Endothelial cell of umbilical vein (primary cell): ENCODE measurements around the gene NOP10. TPM values are rescaled to one million over a fixed set of nuclear protein-coding genes. Genes with fewer than 3 reads are reported as not detected.

Experiments used
- BruUV-seq: library from RNA; stranded (reverse); fragments of 400-500 nt; replicated peaks from 2 replicates; lab custom pipeline; 2021; lab: Mats Ljungman, UMichigan
- CTCF ChIA-PET: fragments of 300-600, 350-600 bp; sonication (Branson Sonifier 250); formaldehyde crosslinking; loops from one replicate; lab custom pipeline; 2021; ENCODE audit warnings: antibody characterized with exemption, inconsistent platforms; lab: Charles Lee
- POLR2A ChIA-PET: fragments of 300-600, 350-600 bp; sonication (Branson Sonifier 250); formaldehyde crosslinking; loops from one replicate; lab custom pipeline; 2021; ENCODE audit warnings: antibody characterized with exemption, inconsistent platforms; lab: Charles Lee
- DNase-seq: peaks from one replicate; pipeline ENCODE4 v3.0.0-alpha.2; 2011; ENCODE audit warnings: low read depth, low spot score
- FAIRE-seq: peaks from 2 replicates; lab custom pipeline; 2011; peaks lifted over from hg19 to GRCh38; lab: Jason Lieb, UNC
- H2AFZ ChIP-seq: 2 replicates; pipeline ENCODE4 v1.6.0; 2012; ENCODE audit warnings: low read depth, low read length, control low read depth, inconsistent platforms
- H3K27ac ChIP-seq: 2 replicates; pipeline ENCODE4 v1.5.1; 2011; ENCODE audit warnings: low read depth, mild to moderate bottlenecking, control low read depth, low read length, moderate library complexity; ENCODE audit not compliant: insufficient read depth
- H3K27me3 ChIP-seq, 2 experiments: 2 replicates each; pipeline versions ENCODE4 v1.6.0 to v1.6.1; 2011; ENCODE audit warnings: low read length in 2 of 2, mixed read lengths in 1 of 2; ENCODE audit not compliant: control insufficient read depth in 2 of 2, insufficient read depth in 2 of 2
- H3K36me3 ChIP-seq, 2 experiments: 2 replicates in 1 of 2; 3 replicates in 1 of 2; pipeline ENCODE4 v1.5.1; 2011; ENCODE audit warnings: low read length in 2 of 2, mild to moderate bottlenecking in 1 of 2, moderate library complexity in 1 of 2; ENCODE audit not compliant: control insufficient read depth in 2 of 2, insufficient read depth in 2 of 2; ENCODE audit errors: extremely low read depth in 1 of 2
- H3K4me1 ChIP-seq: 3 replicates; pipeline ENCODE4 v1.5.1; 2011; ENCODE audit warnings: mild to moderate bottlenecking, low read length; ENCODE audit not compliant: control insufficient read depth, insufficient read depth; ENCODE audit errors: extremely low read depth
- H3K4me2 ChIP-seq: 2 replicates; pipeline ENCODE4 v1.6.1; 2011; ENCODE audit warnings: low read length, control low read depth, mixed read lengths; ENCODE audit not compliant: insufficient read depth
- H3K4me3 ChIP-seq, 3 experiments: fragments of 200-600 bp in 1 of 3; sonication (generic), shearing (Covaris generic) in 1 of 3; replicated peaks in 1 of 3; 2 replicates each; pipeline ENCODE4 v1.5.1; 2011 to 2016; ENCODE audit warnings: control low read depth in 3 of 3, low read length in 3 of 3, mild to moderate bottlenecking in 2 of 3, inconsistent platforms in 1 of 3, low read depth in 1 of 3, moderate library complexity in 1 of 3; ENCODE audit not compliant: insufficient read depth in 1 of 3
- H3K79me2 ChIP-seq: 2 replicates; pipeline ENCODE4 v1.6.0; 2012; ENCODE audit warnings: low read length, inconsistent platforms; ENCODE audit not compliant: control insufficient read depth, insufficient read depth
- H3K9ac ChIP-seq: replicated peaks from 2 replicates; pipeline ENCODE3; 2011; ENCODE audit warnings: low read length, control low read depth; ENCODE audit not compliant: insufficient read depth; ENCODE audit errors: extremely low read depth
- H3K9me1 ChIP-seq: replicated peaks from 3 replicates; pipeline ENCODE4 v1.6.0; 2011; ENCODE audit warnings: mild to moderate bottlenecking, low read length; ENCODE audit not compliant: control insufficient read depth, insufficient read depth; ENCODE audit errors: extremely low read depth
- H3K9me3 ChIP-seq: replicated peaks from 2 replicates; pipeline ENCODE4 v1.5.1; 2012; ENCODE audit warnings: low read length, inconsistent platforms; ENCODE audit not compliant: control insufficient read depth, insufficient read depth
- H4K20me1 ChIP-seq: replicated peaks from 2 replicates; pipeline ENCODE3; 2011; ENCODE audit warnings: mild to moderate bottlenecking, low read length; ENCODE audit not compliant: control insufficient read depth, insufficient read depth; ENCODE audit errors: extremely low read depth
- CTCF ChIP-seq, 2 donors: IDR thresholded peaks; 1 replicate in 1 of 2; 2 replicates in 1 of 2; pipeline ENCODE4 v1.5.1; 2011; ENCODE audit warnings: low read length in 2 of 2, mild to moderate bottlenecking in 2 of 2, moderate library complexity in 2 of 2, control low read depth in 1 of 2, inconsistent platforms in 1 of 2, low read depth in 1 of 2; ENCODE audit not compliant: insufficient read depth in 1 of 2; ENCODE audit errors: extremely low read depth in 1 of 2
- EZH2 ChIP-seq: IDR thresholded peaks from 2 replicates; pipeline ENCODE4 v1.6.1; 2012; ENCODE audit warnings: borderline replicate concordance, low read depth, mild to moderate bottlenecking, moderate library complexity, low read length, inconsistent platforms; ENCODE audit not compliant: severe bottlenecking
- FOS ChIP-seq: IDR thresholded peaks from 2 replicates; pipeline ENCODE4 v1.6.1; 2011; ENCODE audit warnings: mild to moderate bottlenecking, low read length, moderate library complexity, borderline replicate concordance; ENCODE audit not compliant: insufficient read depth
- GATA2 ChIP-seq: IDR thresholded peaks from 2 replicates; pipeline ENCODE4 v1.7.0; 2011; ENCODE audit warnings: low read depth, mild to moderate bottlenecking, moderate library complexity, mixed read lengths, low read length; ENCODE audit not compliant: insufficient read length, insufficient read depth
- JUN ChIP-seq: IDR thresholded peaks from 2 replicates; pipeline ENCODE4 v1.6.1; 2011; ENCODE audit warnings: borderline replicate concordance, low read depth; ENCODE audit not compliant: insufficient read length, insufficient read depth
- MAX ChIP-seq: IDR thresholded peaks from 2 replicates; pipeline ENCODE4 v1.6.1; 2011; ENCODE audit not compliant: insufficient read depth, insufficient read length
- MYC ChIP-seq: IDR thresholded peaks from one replicate; pipeline ENCODE4 v1.6.1; 2011; ENCODE audit warnings: mild to moderate bottlenecking, low read depth, low read length
- POLR2A ChIP-seq: IDR thresholded peaks from 2 replicates; pipeline ENCODE4 v1.6.1; 2012; ENCODE audit warnings: low read depth, mild to moderate bottlenecking, control low read depth, low read length
- POLR2AphosphoS5 ChIP-seq: IDR thresholded peaks from 2 replicates; pipeline ENCODE4 v1.6.1; 2012; ENCODE audit warnings: low read depth, mild to moderate bottlenecking, control low read depth, low read length, moderate library complexity; ENCODE audit not compliant: insufficient read depth
- dilution Hi-C: fragments of 300-500 bp; cut with MboI; formaldehyde crosslinking; loops from one replicate; pipeline ENCODE4 v1.15.0; 2019; ENCODE audit warnings: low sequenced_read_pairs; ENCODE audit not compliant: extremely low pct_ligation_motif_present
- intact Hi-C: fragments of 100-400 bp; cut with micrococcal nuclease; formaldehyde crosslinking; loops from one replicate; pipeline ENCODE4 v1.10.0; 2022
- polyA plus RNA-seq, 4 experiments: library from polyadenylated mRNA; depleted of rRNA in 3 of 4; stranded (reverse) in 3 of 4; unstranded in 1 of 4; fragments of >200 nt; gene quantifications; 2 replicates each; pipeline versions ENCODE4 v1.2.1 to v1.2.3, GENCODE V29; 2011 to 2012; ENCODE audit warnings: missing spikeins in 1 of 4
- total RNA-seq: library from RNA; stranded (reverse); gene quantifications from 2 replicates; pipeline ENCODE4 v1.2.3, GENCODE V29; 2021

Gene NOP10
- total and polyA plus RNA-seq, 2 donors (not counting 3 experiments of a cell fraction or from before 2014, with no cell fraction given), result 225 to 710 TPM

- Histone ChIP-seq H3K9me3 (no peaks in the 10 kb centered on the region), H2AFZ (no peak overlapping the region), H3K4me1 (peaks cover 29% of the 10 kb centered on the region), H3K9me1 (no peaks in the 10 kb centered on the region), H3K36me3 (no peaks in the 10 kb centered on the region), H4K20me1 (no peaks in the 10 kb centered on the region), H3K79me2 (peaks cover 1% of the 10 kb centered on the region), H3K9ac (no peak overlapping the region), H3K27me3 (no peaks in the 10 kb centered on the region), H3K4me3 (no peak overlapping the region), H3K4me2 (no peak overlapping the region), H3K27ac (no peak overlapping the region)
- BruUV-seq, result no TSS peak
- dilution Hi-C loops (no loop called here), intact Hi-C loops (no loop called here)
- no peak for DNase-seq
- CTCF ChIA-PET, result interaction anchor here (1.7 kb wide), 1 partner anchor 36 kb away, joined by 7 read pairs; the partner anchor contains the start of gene LPCAT4
- POLR2A ChIA-PET, result no interaction called here
- no peak for TF ChIP-seq MYC
- no peak for TF ChIP-seq CTCF (IDR thresholded peaks at IDR 0.05; ENCODE audit: extremely low read depth in 1 of 2, insufficient read depth in 1 of 2, low read depth in 1 of 2, low read length in 2 of 2)
- TF ChIP-seq EZH2, result no peak
- TF ChIP-seq POLR2AphosphoS5, result no peak
- no peak for TF ChIP-seq GATA2
- TF ChIP-seq JUN, result no peak
- no peak for TF ChIP-seq POLR2A
- no peak for TF ChIP-seq MAX
- no peak for TF ChIP-seq FOS
- FAIRE-seq, result no peak
These were observed 11.1 kb downstream of the NOP10 start for GRCh38 chr15:34331809-34332208.
